Measurements from ENCODE around the gene GGCT. TPM values are rescaled to one million over a fixed set of nuclear protein-coding genes. Genes with fewer than 3 reads are reported as not detected.

GGCT gene
- total and polyA plus RNA-seq, 3 experiments from 2014 or later = 25.1 to 73.1 (median 69.3) TPM

GRCh38 chr7:30474485-30474884 is 30.1 kb downstream of the GGCT start:
- no peaks in the 10 kb centered on the region for H3K27me3 ChIP-seq (ENCODE audit: insufficient read depth, low read length, poor library complexity, severe bottlenecking)
- H3K4me3 Mint-ChIP-seq = peak overlapping the region in 1 of 7 donors; percentile 3
- no peaks in the 10 kb centered on the region for H3K36me3 ChIP-seq (ENCODE audit: insufficient read depth, low read length)
- H3K9me3 Mint-ChIP-seq = no peaks in the 10 kb centered on the region
- DNase-seq = no peak
- H3K4me3 ChIP-seq (ENCODE audit: low read length) = no peak overlapping the region
- no peaks in the 10 kb centered on the region for H3K27me3 Mint-ChIP-seq
- H3K27ac Mint-ChIP-seq = peak overlapping the region in 3 of 8 donors; percentile 14 to 86 (median 53)
- H3K36me3 Mint-ChIP-seq = peaks cover 0 to 24% (median 5%) of the 10 kb centered on the region in 3 donors
- H3K27ac ChIP-seq (ENCODE audit: low read depth, low read length) = no peak overlapping the region
- ChIA-PET POLR2A (no interaction called here), CTCF (no interaction called here)
- no peaks in the 10 kb centered on the region for H3K9me3 ChIP-seq (ENCODE audit: low read length)
- H3K4me1 Mint-ChIP-seq = peaks cover 77 to 88% (median 82%) of the 10 kb centered on the region in 3 donors
- peaks cover 45% of the 10 kb centered on the region for H3K4me1 ChIP-seq (ENCODE audit: insufficient read depth, low read length)

DNA sequence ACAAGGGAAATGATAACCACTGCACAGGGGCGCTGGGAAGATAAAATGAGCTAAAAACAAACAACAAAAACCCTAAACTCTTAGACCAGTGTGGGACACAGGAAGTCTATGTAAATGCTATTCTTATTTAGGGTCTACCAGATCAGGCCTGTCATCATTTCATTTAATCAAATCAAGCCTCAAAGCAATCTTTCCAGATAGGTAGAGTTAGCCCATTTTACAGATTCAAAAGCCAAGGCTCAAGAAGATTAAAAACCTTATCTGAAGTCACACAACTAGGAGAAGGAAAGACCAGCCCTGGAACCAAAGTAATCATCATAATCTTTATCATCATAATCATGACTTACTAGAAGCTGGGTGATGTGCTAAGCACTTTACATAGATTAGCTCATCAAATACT is 30.7 kb downstream of the GGCT start:
- Mint-ChIP-seq H3K27ac (peak overlapping the region in 6 of 8 donors; percentile 4 to 63 (median 57)), H3K9me3 (no peaks in the 10 kb centered on the region), H3K4me1 (peaks cover 77 to 89% (median 88%) of the 10 kb centered on the region in 3 donors), H3K27me3 (no peaks in the 10 kb centered on the region), H3K36me3 (peaks cover 0 to 25% (median 6%) of the 10 kb centered on the region in 3 donors), H3K4me3 (peak overlapping the region in 1 of 7 donors; percentile 14)
- no peaks in the 10 kb centered on the region for H3K9me3 ChIP-seq (ENCODE audit: low read length)
- CTCF ChIA-PET = no interaction called here
- peaks cover 42% of the 10 kb centered on the region for H3K4me1 ChIP-seq (ENCODE audit: insufficient read depth, low read length)
- no peak for DNase-seq
- POLR2A ChIA-PET = no interaction called here
- no peak overlapping the region for H3K27ac ChIP-seq (ENCODE audit: low read depth, low read length)
- no peaks in the 10 kb centered on the region for H3K36me3 ChIP-seq (ENCODE audit: insufficient read depth, low read length)
- no peaks in the 10 kb centered on the region for H3K27me3 ChIP-seq (ENCODE audit: insufficient read depth, low read length, poor library complexity, severe bottlenecking)
- H3K4me3 ChIP-seq (ENCODE audit: low read length) = no peak overlapping the region

DNA sequence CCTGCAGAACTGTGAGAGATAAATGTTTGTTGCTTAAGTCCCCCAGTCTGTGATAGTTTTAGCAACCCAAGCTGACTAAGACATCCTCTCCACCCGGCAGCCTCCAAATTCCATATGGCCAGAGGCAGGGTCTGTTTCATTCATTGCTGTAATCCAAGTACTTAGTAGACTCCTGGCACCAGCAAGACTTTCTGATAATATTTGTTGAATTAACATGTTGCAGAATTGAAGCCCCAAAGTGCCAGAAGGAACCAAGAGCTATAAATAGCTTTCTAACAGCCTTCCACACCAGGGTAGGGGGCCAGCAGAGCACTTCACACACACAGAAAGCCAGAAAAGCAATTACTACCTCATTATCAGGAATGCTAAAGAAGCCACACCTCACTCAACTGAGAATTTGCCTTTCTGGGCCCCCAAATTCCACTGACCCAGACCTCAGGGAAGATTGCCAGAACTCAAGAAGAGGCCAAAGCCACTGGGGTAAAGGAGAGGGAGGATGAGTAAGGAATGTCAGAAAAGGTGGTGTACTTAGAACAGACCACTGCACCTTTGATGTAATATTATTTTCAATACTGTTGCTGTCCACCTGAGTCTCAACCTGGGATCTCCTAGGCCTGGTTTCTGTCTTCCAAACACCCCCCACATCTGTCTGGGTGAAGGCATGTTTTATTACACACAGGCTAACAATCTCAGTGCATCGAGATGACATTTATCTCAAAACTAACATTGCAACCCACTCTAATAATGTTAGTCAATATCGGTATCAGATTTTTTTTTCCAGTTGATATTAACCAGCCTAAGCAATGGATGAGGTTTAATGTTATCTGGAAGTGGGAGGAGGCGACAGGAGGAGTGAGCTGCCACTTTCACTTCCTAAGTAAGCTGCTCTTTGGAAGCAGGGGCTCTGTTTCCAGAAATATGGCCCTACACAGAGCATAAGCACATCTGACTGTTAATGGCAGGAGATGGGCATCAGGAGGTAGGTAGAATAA is 31.5 kb downstream of the GGCT start:
- H3K27me3 Mint-ChIP-seq = no peaks in the 10 kb centered on the region
- DNase-seq = no peak
- Histone ChIP-seq H3K4me3 (ENCODE audit: low read length) (no peak overlapping the region), H3K9me3 (ENCODE audit: low read length) (no peaks in the 10 kb centered on the region), H3K27me3 (ENCODE audit: insufficient read depth, low read length, poor library complexity, severe bottlenecking) (no peaks in the 10 kb centered on the region), H3K36me3 (ENCODE audit: insufficient read depth, low read length) (no peaks in the 10 kb centered on the region), H3K4me1 (ENCODE audit: insufficient read depth, low read length) (peaks cover 48% of the 10 kb centered on the region), H3K27ac (ENCODE audit: low read depth, low read length) (no peak overlapping the region)
- peak overlapping the region in 7 of 8 donors; percentile 14 to 73 (median 60) for H3K27ac Mint-ChIP-seq
- peak overlapping the region in 2 of 7 donors; percentile 16 for H3K4me3 Mint-ChIP-seq
- POLR2A ChIA-PET = no interaction called here
- CTCF ChIA-PET = no interaction called here
- peaks cover 82 to 94% (median 92%) of the 10 kb centered on the region in 3 donors for H3K4me1 Mint-ChIP-seq
- no peaks in the 10 kb centered on the region for H3K9me3 Mint-ChIP-seq
- peaks cover 0 to 24% (median 6%) of the 10 kb centered on the region in 3 donors for H3K36me3 Mint-ChIP-seq

GRCh38 chr7:30472081-30472783 is 32.4 kb downstream of the GGCT start:
- H3K27ac ChIP-seq (ENCODE audit: low read depth, low read length) = no peak overlapping the region
- Mint-ChIP-seq H3K4me3 (peak overlapping the region in 4 of 7 donors; percentile 16 to 69 (median 51)), H3K36me3 (peaks cover 0 to 26% (median 8%) of the 10 kb centered on the region in 3 donors)

GRCh38 chr7:30471205-30471604 is 33.4 kb downstream of the GGCT start:
- no peak overlapping the region for H3K4me3 ChIP-seq (ENCODE audit: low read length)
- no peaks in the 10 kb centered on the region for H3K9me3 ChIP-seq (ENCODE audit: low read length)
- H3K36me3 ChIP-seq (ENCODE audit: insufficient read depth, low read length) = no peaks in the 10 kb centered on the region
- DNase-seq = no peak
- H3K4me1 Mint-ChIP-seq = peaks cover 75 to 94% (median 79%) of the 10 kb centered on the region in 3 donors
- H3K9me3 Mint-ChIP-seq = no peaks in the 10 kb centered on the region
- ChIA-PET POLR2A (interaction anchor here (0.6 kb wide), 1 partner anchor 209 kb away, joined by 8 read pairs; no protein-coding TSS in a partner anchor), CTCF (no interaction called here)
- peak overlapping the region in 5 of 7 donors; percentile 11 to 69 (median 62) for H3K4me3 Mint-ChIP-seq
- peaks cover 31% of the 10 kb centered on the region for H3K4me1 ChIP-seq (ENCODE audit: insufficient read depth, low read length)
- no peaks in the 10 kb centered on the region for H3K27me3 Mint-ChIP-seq
- peak overlapping the region in 6 of 8 donors; percentile 3 to 88 (median 74) for H3K27ac Mint-ChIP-seq
- H3K27ac ChIP-seq (ENCODE audit: low read depth, low read length) = peak overlapping the region; percentile 7
- no peaks in the 10 kb centered on the region for H3K27me3 ChIP-seq (ENCODE audit: insufficient read depth, low read length, poor library complexity, severe bottlenecking)
- H3K36me3 Mint-ChIP-seq = peaks cover 0 to 26% (median 8%) of the 10 kb centered on the region in 3 donors

More at GRCh38 chr7:30472081-30472783, 32.4 kb downstream of the GGCT start:
- POLR2A ChIA-PET = interaction anchor here (0.6 kb wide), 1 partner anchor 210 kb away, joined by 8 read pairs; no protein-coding TSS in a partner anchor
- Histone ChIP-seq H3K27me3 (ENCODE audit: insufficient read depth, low read length, poor library complexity, severe bottlenecking) (no peaks in the 10 kb centered on the region), H3K36me3 (ENCODE audit: insufficient read depth, low read length) (no peaks in the 10 kb centered on the region), H3K4me1 (ENCODE audit: insufficient read depth, low read length) (peaks cover 42% of the 10 kb centered on the region), H3K9me3 (ENCODE audit: low read length) (no peaks in the 10 kb centered on the region), H3K4me3 (ENCODE audit: low read length) (no peak overlapping the region)
- no peaks in the 10 kb centered on the region for H3K9me3 Mint-ChIP-seq
- CTCF ChIA-PET = no interaction called here
- H3K27ac Mint-ChIP-seq = peak overlapping the region in 7 of 8 donors; percentile 8 to 88 (median 73)
- no peaks in the 10 kb centered on the region for H3K27me3 Mint-ChIP-seq
- peaks cover 82 to 94% (median 86%) of the 10 kb centered on the region in 3 donors for H3K4me1 Mint-ChIP-seq
- DNase-seq = no peak

DNA sequence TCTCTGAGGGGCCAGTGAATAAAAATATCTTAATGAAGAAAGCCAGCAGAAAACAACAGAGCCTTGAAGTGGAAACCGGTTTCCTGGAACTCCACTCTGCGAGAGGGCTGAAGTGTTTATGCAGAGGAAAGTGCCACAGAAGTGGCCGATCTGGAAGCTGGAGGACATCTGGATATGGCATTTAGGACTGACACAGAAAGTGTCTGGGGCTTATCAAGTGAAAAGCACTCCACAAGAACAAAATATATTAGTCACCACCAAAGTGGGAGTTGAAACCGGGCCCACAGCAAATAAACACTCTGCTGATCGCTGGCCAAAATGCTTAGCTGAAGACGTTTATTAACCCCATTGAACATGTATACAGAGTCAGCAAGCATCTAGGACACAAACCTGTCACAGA is 33.9 kb downstream of the GGCT start:
- CTCF ChIA-PET = no interaction called here
- Mint-ChIP-seq H3K36me3 (peaks cover 0 to 26% (median 8%) of the 10 kb centered on the region in 3 donors), H3K9me3 (no peaks in the 10 kb centered on the region), H3K4me3 (peak overlapping the region in 4 of 7 donors; percentile 43 to 69 (median 62)), H3K27me3 (no peaks in the 10 kb centered on the region), H3K27ac (peak overlapping the region in 6 of 8 donors; percentile 45 to 88 (median 74)), H3K4me1 (peaks cover 72 to 94% (median 79%) of the 10 kb centered on the region in 3 donors)
- Histone ChIP-seq H3K4me3 (ENCODE audit: low read length) (no peak overlapping the region), H3K4me1 (ENCODE audit: insufficient read depth, low read length) (peaks cover 31% of the 10 kb centered on the region), H3K27me3 (ENCODE audit: insufficient read depth, low read length, poor library complexity, severe bottlenecking) (no peaks in the 10 kb centered on the region), H3K27ac (ENCODE audit: low read depth, low read length) (peak overlapping the region; percentile 7), H3K9me3 (ENCODE audit: low read length) (no peaks in the 10 kb centered on the region), H3K36me3 (ENCODE audit: insufficient read depth, low read length) (no peaks in the 10 kb centered on the region)
- no peak for DNase-seq
- POLR2A ChIA-PET = no interaction called here

DNA sequence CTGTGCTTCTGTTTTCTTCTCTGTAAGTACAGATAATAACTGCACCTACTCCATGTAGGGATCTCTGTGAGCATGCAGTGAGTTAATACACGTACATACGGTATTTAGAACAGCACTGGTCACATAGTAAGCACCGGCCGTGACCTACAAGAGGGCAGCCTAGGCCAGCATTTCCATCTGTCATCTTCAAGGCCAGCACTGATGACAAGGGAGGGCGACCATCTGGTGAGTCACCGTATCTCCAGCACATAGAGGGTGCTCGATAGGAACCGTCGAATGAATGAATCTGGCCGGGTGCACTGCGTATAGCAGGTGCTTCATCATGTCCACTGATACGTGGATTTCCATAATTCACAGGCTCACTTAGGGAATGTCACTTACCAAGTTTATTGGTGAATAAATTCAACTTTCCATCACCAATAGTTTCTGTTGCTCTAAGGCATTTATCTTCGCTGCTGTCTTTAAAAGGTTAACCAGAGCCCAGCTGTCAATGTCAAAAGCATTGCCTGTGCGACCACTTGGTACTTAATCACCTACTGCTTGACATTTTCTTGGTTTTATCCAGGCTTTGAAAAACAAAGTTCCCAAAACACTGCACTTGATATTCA is 34.4 kb downstream of the GGCT start:
- peak overlapping the region in 2 of 7 donors; percentile 62 to 69 for H3K4me3 Mint-ChIP-seq
- H3K4me1 Mint-ChIP-seq = peaks cover 71 to 94% (median 80%) of the 10 kb centered on the region in 3 donors
- no peaks in the 10 kb centered on the region for H3K27me3 Mint-ChIP-seq
- no peaks in the 10 kb centered on the region for H3K9me3 ChIP-seq (ENCODE audit: low read length)
- H3K4me1 ChIP-seq (ENCODE audit: insufficient read depth, low read length) = peaks cover 31% of the 10 kb centered on the region
- no peaks in the 10 kb centered on the region for H3K9me3 Mint-ChIP-seq
- H3K27ac Mint-ChIP-seq = peak overlapping the region in 4 of 8 donors; percentile 55 to 88 (median 66)
- POLR2A ChIA-PET = no interaction called here
- peaks cover 0 to 26% (median 8%) of the 10 kb centered on the region in 3 donors for H3K36me3 Mint-ChIP-seq
- CTCF ChIA-PET = no interaction called here
- no peak overlapping the region for H3K4me3 ChIP-seq (ENCODE audit: low read length)
- H3K27me3 ChIP-seq (ENCODE audit: insufficient read depth, low read length, poor library complexity, severe bottlenecking) = no peaks in the 10 kb centered on the region
- DNase-seq = no peak
- H3K27ac ChIP-seq (ENCODE audit: low read depth, low read length) = no peak overlapping the region
- no peaks in the 10 kb centered on the region for H3K36me3 ChIP-seq (ENCODE audit: insufficient read depth, low read length)
